PC-3 (cell line): ENCODE data around the gene MGP. TPM values are rescaled to one million over a fixed set of nuclear protein-coding genes. Genes with fewer than 3 reads are reported as not detected.

Experiments
- ATAC-seq: fragments of 200-7000 bp; cut with Tn5 transposase; 2 replicates; pipeline ENCODE4 v1.9.1; 2020; ENCODE audit warnings: mild to moderate bottlenecking, moderate library complexity
- BruUV-seq: library from RNA; stranded (reverse); fragments of 400-500 nt; replicated peaks from 2 replicates; lab custom pipeline; 2021; lab: Mats Ljungman, UMichigan
- CTCF ChIA-PET: fragments of 300-600 bp; sonication (Branson Sonifier 250); formaldehyde crosslinking; loops from one replicate; lab custom pipeline; 2022; ENCODE audit warnings: antibody characterized with exemption; lab: Charles Lee
- POLR2A ChIA-PET: fragments of 300-600 bp; sonication (Branson Sonifier 250); formaldehyde crosslinking; loops from one replicate; lab custom pipeline; 2022; ENCODE audit warnings: antibody characterized with exemption; ENCODE audit not compliant: unreplicated experiment; lab: Charles Lee
- DNase-seq: peaks from one replicate; pipeline ENCODE4 v3.0.0-alpha.2; 2015
- H2AFZ ChIP-seq: fragments of 300-600 bp; sonication (generic); 2 replicates; pipeline ENCODE4 v1.6.0; 2016; ENCODE audit warnings: antibody characterized with exemption, low read length
- H3F3A ChIP-seq: fragments of 300-600 bp; sonication (generic); one replicate; pipeline ENCODE4 v1.6.0; 2017; ENCODE audit warnings: antibody characterized with exemption, low read length, control low read depth, mild to moderate bottlenecking; ENCODE audit not compliant: unreplicated experiment
- H3K27ac ChIP-seq: fragments of 300-600 bp; sonication (generic); 2 replicates; pipeline ENCODE4 v1.5.1; 2016; ENCODE audit warnings: mild to moderate bottlenecking, low read length
- H3K27me3 ChIP-seq: fragments of 300-600 bp; sonication (generic); 2 replicates; pipeline ENCODE4 v1.6.1; 2016; ENCODE audit warnings: low read length, mixed read lengths
- H3K36me3 ChIP-seq: fragments of 300-600 bp; sonication (generic); 2 replicates; pipeline ENCODE4 v1.6.1; 2016; ENCODE audit warnings: low read depth, mixed run types, low read length, mixed read lengths
- H3K4me1 ChIP-seq: fragments of 300-600 bp; sonication (generic); 2 replicates; pipeline ENCODE4 v1.5.1; 2016; ENCODE audit warnings: low read length; ENCODE audit not compliant: insufficient read depth
- H3K4me2 ChIP-seq: fragments of 300-600 bp; sonication (generic); 2 replicates; pipeline ENCODE4 v1.6.0; 2016; ENCODE audit warnings: low read length
- H3K4me3 ChIP-seq: fragments of 300-600 bp; sonication (generic); 2 replicates; pipeline ENCODE4 v1.5.1; 2016; ENCODE audit warnings: mild to moderate bottlenecking, low read length, mixed read lengths
- H3K79me2 ChIP-seq: fragments of 300-600 bp; sonication (generic); 2 replicates; pipeline ENCODE4 v1.6.1; 2017; ENCODE audit warnings: low read length, mixed read lengths
- H3K9ac ChIP-seq: fragments of 300-600 bp; sonication (generic); 2 replicates; pipeline ENCODE4 v1.6.0; 2016; ENCODE audit warnings: mild to moderate bottlenecking, low read length
- H3K9me2 ChIP-seq: fragments of 300-600 bp; sonication (generic); replicated peaks from 2 replicates; pipeline ENCODE4 v1.6.1; 2016; ENCODE audit warnings: mixed run types, low read length, mixed read lengths
- H3K9me3 ChIP-seq: fragments of 300-600 bp; sonication (generic); 2 replicates; pipeline ENCODE4 v1.6.1; 2016; ENCODE audit warnings: low read length, mixed read lengths
- H4K20me1 ChIP-seq: fragments of 300-600 bp; sonication (generic); 2 replicates; pipeline ENCODE4 v1.6.1; 2016; ENCODE audit warnings: low read length, mixed read lengths
- CTCF ChIP-seq: fragments of 300-600 bp; sonication (generic); conservative IDR thresholded peaks from 2 replicates; pipeline ENCODE4 v1.5.1; 2017; ENCODE audit warnings: antibody characterized with exemption, low read depth, mild to moderate bottlenecking, low read length
- EZH2 ChIP-seq: fragments of 300-600 bp; sonication (generic); IDR thresholded peaks from one replicate; pipeline ENCODE4 v1.6.1; 2017; ENCODE audit warnings: antibody characterized with exemption, mild to moderate bottlenecking, low read length; ENCODE audit not compliant: unreplicated experiment
- EZH2phosphoT487 ChIP-seq: fragments of 300-600 bp; sonication (generic); IDR thresholded peaks from 2 replicates; pipeline ENCODE4 v1.6.1; 2018; ENCODE audit warnings: mild to moderate bottlenecking, antibody characterized with exemption, low read length, borderline replicate concordance
- intact Hi-C: fragments of 100-400 bp; cut with micrococcal nuclease; formaldehyde crosslinking; loops from 2 replicates; pipeline ENCODE4 v1.9.0; 2023
- total RNA-seq: library from RNA; depleted of rRNA; stranded (reverse); fragments of >200 nt; gene quantifications from 2 replicates; pipeline ENCODE4 v1.2.3, GENCODE V29; 2014

MGP gene
- total RNA-seq, 1 experiment from 2014 or later, result 0.22 TPM

- CTCF ChIA-PET, result no interaction called here
- Histone ChIP-seq H3K79me2 (no peaks in the 10 kb centered on the region), H3K27ac (no peak overlapping the region), H3K4me2 (no peak overlapping the region), H3K9me2 (no peaks in the 10 kb centered on the region), H2AFZ (no peak overlapping the region), H4K20me1 (no peaks in the 10 kb centered on the region), H3K4me3 (no peak overlapping the region), H3K27me3 (no peaks in the 10 kb centered on the region), H3K9me3 (no peaks in the 10 kb centered on the region), H3K9ac (no peak overlapping the region), H3F3A (peaks cover 5% of the 10 kb centered on the region), H3K4me1 (peaks cover 35% of the 10 kb centered on the region), H3K36me3 (no peaks in the 10 kb centered on the region)
- intact Hi-C loops, result no loop called here
- TF ChIP-seq EZH2phosphoT487 (no peak), EZH2 (no peak), CTCF (no peak)
- ATAC-seq (no peak), DNase-seq (peak; percentile 14)
- POLR2A ChIA-PET, result no interaction called here
- no TSS peak for BruUV-seq
Measured at GRCh38 chr12:14840616-14841015, 45.0 kb downstream of the MGP start.

GRCh38 chr12:14839262-14839661, 46.4 kb downstream of the MGP start:
- Histone ChIP-seq H3K36me3 (no peaks in the 10 kb centered on the region), H3K4me1 (peaks cover 35% of the 10 kb centered on the region), H3K4me2 (no peak overlapping the region), H3K79me2 (no peaks in the 10 kb centered on the region), H2AFZ (no peak overlapping the region), H3K9me2 (no peaks in the 10 kb centered on the region), H3K9ac (no peak overlapping the region), H3K27ac (no peak overlapping the region), H3K4me3 (no peak overlapping the region), H3F3A (peaks cover 5% of the 10 kb centered on the region), H3K27me3 (no peaks in the 10 kb centered on the region), H4K20me1 (no peaks in the 10 kb centered on the region), H3K9me3 (no peaks in the 10 kb centered on the region)
- TF ChIP-seq CTCF (no peak), EZH2 (no peak), EZH2phosphoT487 (no peak)
- ChIA-PET POLR2A (no interaction called here), CTCF (no interaction called here)
- intact Hi-C loops, result no loop called here
- no TSS peak for BruUV-seq
- ATAC-seq, result no peak
- DNase-seq, result no peak

- Histone ChIP-seq H3K27me3 (no peaks in the 10 kb centered on the region), H2AFZ (no peak overlapping the region; the same call in 1 of the 2 replicates), H3K36me3 (no peaks in the 10 kb centered on the region), H3K79me2 (no peaks in the 10 kb centered on the region), H3K27ac (peak overlapping the region; percentile 84), H3K9ac (0 out of 2 replicates have a peak overlapping the region, but pooled peaks have one; percentile 9), H3K4me1 (peaks cover 28% of the 10 kb centered on the region), H3F3A (peaks cover 5% of the 10 kb centered on the region), H3K4me3 (peak overlapping the region; percentile 39; the same call in 1 of the 2 replicates), H3K4me2 (peak overlapping the region; percentile 71), H4K20me1 (no peaks in the 10 kb centered on the region), H3K9me2 (no peaks in the 10 kb centered on the region), H3K9me3 (no peaks in the 10 kb centered on the region)
- CTCF ChIA-PET, result no interaction called here
- no peak for TF ChIP-seq CTCF
- TF ChIP-seq EZH2phosphoT487, result no peak
- TF ChIP-seq EZH2, result no peak
- peak; percentile 97 for ATAC-seq
- intact Hi-C loops, result no loop called here
- POLR2A ChIA-PET, result no interaction called here
- BruUV-seq, result no TSS peak
- DNase-seq, result peak; percentile 79
Measured at GRCh38 chr12:14836336-14837210, 49.1 kb downstream of the MGP start.
